Activated naive CD8-positive, alpha-beta T cell treated with anti-CD3 and anti-CD28 coated beads for 36 hours (primary cell): Measurements from ENCODE around the gene PLCG2. TPM values are rescaled to one million over a fixed set of nuclear protein-coding genes. Genes with fewer than 3 reads are reported as not detected.

Experiments used
- DNase-seq: peaks from one replicate; pipeline ENCODE4 v3.0.0; 2021
- H3K27ac Mint-ChIP-seq: one replicate; pipeline ENCODE4 v1.8.0; 2022; ENCODE audit warnings: mild to moderate bottlenecking, moderate library complexity, mixed read lengths
- H3K27me3 Mint-ChIP-seq: one replicate; pipeline ENCODE4 v1.8.0; 2022; ENCODE audit warnings: mild to moderate bottlenecking, mixed read lengths
- H3K36me3 Mint-ChIP-seq: one replicate; pipeline ENCODE4 v1.8.0; 2021; ENCODE audit warnings: mild to moderate bottlenecking, mixed read lengths
- H3K4me1 Mint-ChIP-seq: one replicate; pipeline ENCODE4 v1.8.0; 2021; ENCODE audit warnings: mixed read lengths
- H3K4me3 Mint-ChIP-seq: one replicate; pipeline ENCODE4 v1.8.0; 2022; ENCODE audit warnings: mild to moderate bottlenecking, moderate library complexity, mixed read lengths
- H3K9me3 Mint-ChIP-seq: one replicate; pipeline ENCODE4 v1.8.0; 2022; ENCODE audit warnings: mixed read lengths
- total RNA-seq, 2 experiments: library from RNA; stranded (reverse); gene quantifications; one replicate each; pipeline ENCODE4 v1.2.3, GENCODE V29; 2021

Gene PLCG2
- total RNA-seq, 2 experiments from 2014 or later = 7.7 to 8.1 TPM

- H3K4me3 Mint-ChIP-seq = no peak overlapping the region
- peaks cover 5% of the 10 kb centered on the region for H3K27me3 Mint-ChIP-seq
- peaks cover 7% of the 10 kb centered on the region for H3K4me1 Mint-ChIP-seq
- DNase-seq = no peak
- H3K36me3 Mint-ChIP-seq = no peaks in the 10 kb centered on the region
- no peak overlapping the region for H3K27ac Mint-ChIP-seq
- no peaks in the 10 kb centered on the region for H3K9me3 Mint-ChIP-seq
These were observed 31.9 kb downstream of the PLCG2 start for GRCh38 chr16:81810894-81811538.

GRCh38 chr16:81813648-81814047, 34.6 kb downstream of the PLCG2 start:
- no peak for DNase-seq
- Mint-ChIP-seq H3K27me3 (peaks cover 5% of the 10 kb centered on the region), H3K4me3 (no peak overlapping the region), H3K4me1 (peaks cover 16% of the 10 kb centered on the region), H3K36me3 (no peaks in the 10 kb centered on the region), H3K27ac (no peak overlapping the region), H3K9me3 (peaks cover 3% of the 10 kb centered on the region)

- no peak for DNase-seq
- H3K4me3 Mint-ChIP-seq = no peak overlapping the region
- H3K4me1 Mint-ChIP-seq = peaks cover 11% of the 10 kb centered on the region
- no peak overlapping the region for H3K27ac Mint-ChIP-seq
- peaks cover 2% of the 10 kb centered on the region for H3K36me3 Mint-ChIP-seq
- H3K9me3 Mint-ChIP-seq = peaks cover 3% of the 10 kb centered on the region
- peaks cover 5% of the 10 kb centered on the region for H3K27me3 Mint-ChIP-seq
These were observed 35.8 kb downstream of the PLCG2 start for GRCh38 chr16:81814751-81815428.

GRCh38 chr16:81815429-81815766, 36.3 kb downstream of the PLCG2 start:
- peaks cover 10% of the 10 kb centered on the region for H3K4me1 Mint-ChIP-seq
- H3K4me3 Mint-ChIP-seq = no peak overlapping the region

GRCh38 chr16:81816351-81816750, 37.3 kb downstream of the PLCG2 start:
- H3K4me3 Mint-ChIP-seq = no peak overlapping the region
- peaks cover 3% of the 10 kb centered on the region for H3K9me3 Mint-ChIP-seq
- no peak for DNase-seq
- H3K36me3 Mint-ChIP-seq = peaks cover 2% of the 10 kb centered on the region
- peaks cover 10% of the 10 kb centered on the region for H3K4me1 Mint-ChIP-seq
- peaks cover 5% of the 10 kb centered on the region for H3K27me3 Mint-ChIP-seq
- no peak overlapping the region for H3K27ac Mint-ChIP-seq

More at GRCh38 chr16:81815429-81815766, 36.3 kb downstream of the PLCG2 start:
- H3K9me3 Mint-ChIP-seq = peaks cover 3% of the 10 kb centered on the region
- DNase-seq = no peak
- H3K36me3 Mint-ChIP-seq = peaks cover 2% of the 10 kb centered on the region
- no peak overlapping the region for H3K27ac Mint-ChIP-seq
- H3K27me3 Mint-ChIP-seq = peaks cover 5% of the 10 kb centered on the region

GRCh38 chr16:81816793-81817210, 37.7 kb downstream of the PLCG2 start:
- DNase-seq = no peak

GRCh38 chr16:81817296-81817695, 38.2 kb downstream of the PLCG2 start:
- no peak overlapping the region for H3K4me3 Mint-ChIP-seq
- no peak overlapping the region for H3K27ac Mint-ChIP-seq
- no peak for DNase-seq
- peaks cover 5% of the 10 kb centered on the region for H3K27me3 Mint-ChIP-seq
- peaks cover 3% of the 10 kb centered on the region for H3K9me3 Mint-ChIP-seq
- peaks cover 2% of the 10 kb centered on the region for H3K36me3 Mint-ChIP-seq
- peaks cover 10% of the 10 kb centered on the region for H3K4me1 Mint-ChIP-seq

More at GRCh38 chr16:81816793-81817210, 37.7 kb downstream of the PLCG2 start:
- peaks cover 10% of the 10 kb centered on the region for H3K4me1 Mint-ChIP-seq
- H3K27ac Mint-ChIP-seq = peak overlapping the region; percentile 21
- H3K27me3 Mint-ChIP-seq = peaks cover 5% of the 10 kb centered on the region
- peaks cover 2% of the 10 kb centered on the region for H3K36me3 Mint-ChIP-seq
- H3K9me3 Mint-ChIP-seq = peaks cover 3% of the 10 kb centered on the region
- H3K4me3 Mint-ChIP-seq = no peak overlapping the region

- Mint-ChIP-seq H3K4me3 (no peak overlapping the region), H3K27me3 (peaks cover 5% of the 10 kb centered on the region), H3K36me3 (peaks cover 2% of the 10 kb centered on the region), H3K9me3 (peaks cover 3% of the 10 kb centered on the region), H3K4me1 (peaks cover 10% of the 10 kb centered on the region), H3K27ac (peak overlapping the region; percentile 39)
- DNase-seq = no peak
These were observed 38.9 kb downstream of the PLCG2 start for GRCh38 chr16:81817789-81818567.

- H3K9me3 Mint-ChIP-seq = peaks cover 3% of the 10 kb centered on the region
- no peak overlapping the region for H3K27ac Mint-ChIP-seq
- H3K27me3 Mint-ChIP-seq = peaks cover 5% of the 10 kb centered on the region
- no peak overlapping the region for H3K4me3 Mint-ChIP-seq
- peaks cover 10% of the 10 kb centered on the region for H3K4me1 Mint-ChIP-seq
- H3K36me3 Mint-ChIP-seq = peaks cover 2% of the 10 kb centered on the region
- no peak for DNase-seq
These were observed 39.4 kb downstream of the PLCG2 start for GRCh38 chr16:81818568-81818896.

GRCh38 chr16:81818905-81819304, 39.8 kb downstream of the PLCG2 start:
- H3K27me3 Mint-ChIP-seq = peaks cover 3% of the 10 kb centered on the region
- H3K27ac Mint-ChIP-seq = peak overlapping the region; percentile 31
- no peak overlapping the region for H3K4me3 Mint-ChIP-seq
- H3K9me3 Mint-ChIP-seq = peaks cover 3% of the 10 kb centered on the region
- no peak for DNase-seq
- peaks cover 2% of the 10 kb centered on the region for H3K36me3 Mint-ChIP-seq
- H3K4me1 Mint-ChIP-seq = peaks cover 10% of the 10 kb centered on the region

GRCh38 chr16:81821436-81822128, 42.5 kb downstream of the PLCG2 start:
- no peaks in the 10 kb centered on the region for H3K27me3 Mint-ChIP-seq
- peaks cover 3% of the 10 kb centered on the region for H3K9me3 Mint-ChIP-seq
- H3K4me1 Mint-ChIP-seq = peaks cover 10% of the 10 kb centered on the region
- DNase-seq = no peak
- no peak overlapping the region for H3K4me3 Mint-ChIP-seq
- H3K36me3 Mint-ChIP-seq = peaks cover 2% of the 10 kb centered on the region
- peak overlapping the region; percentile 14 for H3K27ac Mint-ChIP-seq

- Mint-ChIP-seq H3K4me1 (peaks cover 5% of the 10 kb centered on the region), H3K27me3 (no peaks in the 10 kb centered on the region), H3K4me3 (no peak overlapping the region), H3K9me3 (peaks cover 3% of the 10 kb centered on the region), H3K36me3 (peaks cover 2% of the 10 kb centered on the region), H3K27ac (no peak overlapping the region)
- DNase-seq = no peak
These were observed 44.0 kb downstream of the PLCG2 start for GRCh38 chr16:81823111-81823510.

- no peaks in the 10 kb centered on the region for H3K27me3 Mint-ChIP-seq
- no peak overlapping the region for H3K27ac Mint-ChIP-seq
These were observed 44.6 kb downstream of the PLCG2 start for GRCh38 chr16:81823734-81824133.

GRCh38 chr16:81826523-81826922, 47.4 kb downstream of the PLCG2 start:
- no peak for DNase-seq
- Mint-ChIP-seq H3K4me3 (no peak overlapping the region), H3K36me3 (no peaks in the 10 kb centered on the region), H3K27me3 (no peaks in the 10 kb centered on the region), H3K27ac (no peak overlapping the region), H3K9me3 (no peaks in the 10 kb centered on the region), H3K4me1 (peaks cover 5% of the 10 kb centered on the region)

More at GRCh38 chr16:81823734-81824133, 44.6 kb downstream of the PLCG2 start:
- no peak for DNase-seq
- Mint-ChIP-seq H3K9me3 (no peaks in the 10 kb centered on the region), H3K4me3 (no peak overlapping the region), H3K36me3 (peaks cover 2% of the 10 kb centered on the region), H3K4me1 (no peaks in the 10 kb centered on the region)
